Activated CD4-positive, CD25-positive, alpha-beta regulatory T cell (primary cell): ENCODE data around the gene COL11A1.
"Not testable (repeated sequence)": the region's sequence is repeated elsewhere in the genome, so short reads cannot be mapped to it uniquely, and the experiment has no call there.

Experiments used
- DNase-seq, 4 experiments: peaks; one replicate each; lab custom pipeline; 2025; lab: John Stamatoyannopoulos, UW

COL11A1 gene

DNA sequence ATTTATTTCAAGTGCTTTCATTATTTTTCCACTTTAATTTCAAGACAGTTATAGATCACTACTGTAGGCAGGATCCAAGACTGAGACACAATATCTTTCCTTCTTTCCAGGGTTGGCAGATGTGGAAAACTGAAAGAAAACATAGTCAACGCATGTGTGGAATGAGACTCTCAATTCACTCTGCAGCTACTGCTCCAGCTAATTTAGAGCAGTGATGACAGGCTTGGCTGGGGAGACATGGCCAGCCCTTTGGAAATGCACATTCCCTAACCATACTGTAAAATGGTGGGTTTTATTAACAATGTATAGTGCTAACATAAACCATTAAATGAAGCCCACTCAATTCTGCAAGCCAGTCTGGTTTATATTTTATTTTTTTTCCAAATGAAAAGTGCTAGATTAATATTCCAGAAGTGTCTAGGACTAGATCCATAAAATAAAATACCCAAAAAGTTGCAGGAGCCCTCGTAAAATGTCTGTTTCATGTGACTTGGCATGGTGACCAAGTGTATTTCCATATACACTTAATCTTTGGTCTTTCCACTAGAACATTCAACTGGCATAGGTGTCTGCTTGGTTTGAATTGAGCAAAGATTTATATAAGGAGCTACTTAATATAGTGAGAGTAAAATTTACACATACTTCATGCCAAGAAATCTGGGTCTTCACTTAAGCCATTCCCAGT is 32.9 kb downstream of the COL11A1 start:
- no peak for DNase-seq

DNA sequence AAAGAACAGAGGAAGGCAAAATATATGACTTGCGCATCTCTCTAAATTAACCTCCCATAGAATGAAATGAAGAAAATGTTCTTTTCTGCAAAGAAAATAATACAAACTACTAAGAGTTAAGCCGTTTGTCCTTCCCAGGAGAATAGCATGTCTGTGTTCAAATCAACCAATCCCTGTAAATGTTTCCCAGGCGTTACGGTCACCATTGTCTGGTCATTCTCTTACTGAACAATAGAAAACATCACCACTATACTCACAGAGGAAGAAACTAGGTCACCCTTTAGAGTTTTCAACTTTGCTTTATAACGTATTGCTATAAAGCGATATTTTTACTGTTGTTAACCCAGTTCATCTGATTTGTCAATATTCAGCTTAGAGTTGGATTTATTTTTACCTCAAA is 34.1 kb downstream of the COL11A1 start:
- DNase-seq, result no peak

DNA sequence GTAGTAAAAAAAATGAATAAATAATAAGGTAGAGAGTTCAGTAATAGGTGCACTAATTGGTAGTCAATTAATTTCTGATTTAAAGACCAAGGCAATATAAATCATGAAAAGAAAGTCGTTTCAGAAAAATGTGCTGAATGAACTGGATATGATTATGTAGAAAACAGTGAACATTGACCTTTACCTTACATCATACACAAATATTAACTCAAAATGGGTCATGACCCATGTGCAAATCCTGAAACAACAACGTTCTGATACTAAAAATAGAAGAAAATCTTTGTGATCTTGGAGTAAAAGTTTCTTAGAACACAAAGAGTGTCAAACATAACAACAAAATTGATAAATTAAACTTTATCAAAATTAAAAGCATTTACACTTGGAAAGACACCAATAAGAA is 39.1 kb downstream of the COL11A1 start:
- DNase-seq, result no peak

DNA sequence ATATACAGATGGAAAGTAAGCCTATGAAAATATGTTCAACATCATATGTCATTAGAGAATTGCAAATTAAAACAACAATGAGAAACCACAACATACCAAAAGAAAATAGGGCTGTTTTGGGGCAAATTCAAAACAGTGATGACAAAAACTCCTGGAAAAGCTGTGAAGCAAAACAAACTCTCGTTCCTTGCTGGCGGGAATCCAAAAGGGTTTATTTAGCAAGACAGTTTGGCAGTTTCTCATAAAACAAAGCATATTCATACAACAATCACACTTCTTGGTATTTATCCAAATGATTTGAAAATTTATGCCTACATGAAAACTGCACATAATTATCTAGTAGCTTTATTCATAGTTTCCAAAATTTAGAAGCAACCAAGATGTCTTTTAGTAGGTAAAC is 44.4 kb downstream of the COL11A1 start:
- no peak for DNase-seq

DNA sequence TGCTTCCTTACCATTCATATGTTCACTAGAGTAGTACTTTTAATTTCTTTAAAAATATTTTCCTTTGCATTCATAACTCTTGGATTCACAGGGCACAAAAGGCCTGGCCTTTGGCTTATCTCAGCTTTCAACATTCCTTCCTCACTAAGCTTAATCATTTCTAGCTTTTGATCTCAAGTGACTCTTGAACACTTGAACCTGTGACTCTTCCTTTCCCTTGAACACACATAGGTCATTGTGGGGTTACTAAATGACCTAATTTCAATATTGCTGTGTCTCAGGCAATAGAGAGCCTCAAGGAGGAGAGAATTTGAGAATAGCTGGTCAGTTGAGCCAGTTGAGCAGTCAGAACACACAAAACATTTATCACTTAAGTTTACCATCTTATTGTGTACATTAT is 49.9 kb downstream of the COL11A1 start:
- DNase-seq, result no peak

DNA sequence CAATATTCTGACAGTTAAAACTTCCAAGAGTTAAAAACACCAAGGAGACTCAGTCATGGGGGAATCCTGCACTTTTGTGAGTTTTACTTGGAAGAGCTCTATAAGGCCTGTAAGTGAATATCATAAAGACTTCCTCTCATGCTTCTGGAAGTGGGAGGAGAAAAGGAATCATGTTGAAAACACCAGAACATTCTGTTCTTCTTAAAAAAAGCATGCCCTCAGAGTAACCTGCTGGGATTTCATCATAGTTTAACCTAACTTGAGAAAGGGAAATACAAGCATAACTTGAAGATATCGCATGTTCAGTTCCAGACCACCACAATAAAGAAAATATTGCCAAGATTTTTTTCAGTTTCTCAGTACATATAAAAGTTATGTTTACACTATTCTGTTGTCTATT is 51.9 kb downstream of the COL11A1 start:
- no peak for DNase-seq

DNA sequence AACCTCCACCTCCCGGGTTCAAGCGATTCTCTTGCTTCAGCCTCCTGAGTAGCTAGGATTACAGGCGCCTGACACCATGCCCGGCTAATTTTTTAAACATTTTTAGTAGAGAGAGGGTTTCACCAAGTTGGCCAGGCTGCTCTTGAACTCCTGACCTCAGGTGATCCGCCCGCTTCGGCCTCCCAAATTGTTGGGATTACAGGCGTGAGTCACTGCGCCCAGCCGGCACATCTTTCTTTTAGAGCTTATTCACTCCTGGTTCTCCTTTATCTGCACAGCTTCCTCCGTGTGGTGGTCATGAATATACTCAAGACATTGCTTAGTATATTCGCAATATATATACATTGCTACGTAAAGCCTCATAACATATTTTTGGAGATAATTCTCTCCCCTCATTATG is 80.2 kb downstream of the COL11A1 start:
- DNase-seq, result not testable (repeated sequence)

DNA sequence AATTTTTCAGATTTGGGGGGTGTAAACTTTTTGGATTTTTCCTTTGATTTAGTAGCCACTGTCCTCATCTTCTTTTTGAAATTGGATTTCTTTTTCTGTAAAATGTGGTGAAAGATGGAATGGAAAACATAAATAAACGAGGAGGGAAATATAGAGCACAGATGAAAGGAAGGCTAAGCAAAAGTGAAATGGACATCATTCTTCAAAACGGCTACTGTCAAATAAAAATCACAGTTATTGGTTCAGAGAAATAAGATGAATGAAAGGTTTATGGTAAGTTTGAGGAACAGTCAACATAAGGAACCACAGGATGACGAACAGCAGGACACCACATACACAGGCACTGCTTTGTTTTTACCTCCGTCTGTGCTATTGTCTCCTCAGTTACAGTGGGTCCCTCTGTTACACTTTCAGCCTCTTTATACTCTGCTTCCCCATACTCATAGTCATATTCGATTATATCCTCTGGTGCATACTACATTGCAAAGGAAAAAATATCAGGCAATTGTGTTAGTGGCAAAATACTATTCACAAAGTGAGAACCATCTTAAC is 82.4 kb downstream of the COL11A1 start:
- no peak for DNase-seq

DNA sequence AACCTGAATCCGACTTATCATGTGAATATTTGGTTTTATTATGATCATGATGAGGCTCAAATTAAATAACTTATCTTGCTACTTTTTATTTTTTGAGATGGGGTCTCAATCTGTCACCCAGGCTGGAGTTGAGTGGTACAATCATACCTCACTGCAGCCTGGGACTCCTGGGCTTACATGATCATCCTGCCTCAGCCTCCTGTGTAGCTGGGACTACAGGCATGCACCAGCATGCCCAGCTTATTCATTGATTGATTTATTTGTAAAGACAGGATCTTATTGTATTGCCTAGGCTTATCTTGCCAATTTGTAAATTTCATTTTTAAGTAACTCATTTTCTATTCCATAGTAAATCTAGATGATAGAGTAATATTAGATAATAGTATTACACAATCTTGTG is 84.3 kb downstream of the COL11A1 start:
- no peak for DNase-seq

DNA sequence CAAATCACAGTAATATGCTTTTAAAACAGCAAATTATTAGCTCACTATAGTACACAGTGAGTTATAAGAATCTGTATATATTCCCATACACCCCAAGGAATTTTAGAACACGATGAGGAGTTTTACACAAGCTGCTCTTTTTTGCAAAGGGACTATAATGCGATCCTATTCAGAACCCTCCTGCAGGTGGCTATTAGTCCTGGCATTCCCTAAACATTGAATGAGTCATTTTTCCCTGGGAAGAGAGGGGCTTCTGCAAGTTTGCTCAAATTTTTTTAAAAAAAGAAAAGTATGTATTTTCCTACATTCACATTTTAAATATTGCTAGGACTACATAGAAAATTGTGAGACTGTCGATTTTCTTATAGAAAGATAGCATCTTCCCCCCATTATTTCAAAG is 106.3 kb downstream of the COL11A1 start:
- DNase-seq, result no peak

DNA sequence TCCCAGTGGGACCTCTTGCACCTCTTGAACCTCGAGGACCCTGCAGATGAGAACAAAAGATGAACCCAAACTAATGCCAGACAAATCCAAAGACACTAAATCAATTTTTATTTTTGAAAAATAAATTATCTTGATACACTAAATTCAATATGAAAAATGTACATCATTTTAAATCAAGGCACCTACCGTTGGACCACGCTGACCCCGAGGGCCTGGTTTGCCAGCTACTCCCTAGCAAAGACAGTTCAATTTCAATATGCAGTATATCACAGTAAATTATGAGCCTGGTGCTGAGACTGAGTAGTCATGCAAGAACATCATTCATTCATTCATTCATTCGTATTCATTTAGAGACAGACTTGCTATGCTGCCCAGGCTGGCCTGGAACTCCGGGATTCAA is 129.4 kb downstream of the COL11A1 start:
- no peak for DNase-seq

DNA sequence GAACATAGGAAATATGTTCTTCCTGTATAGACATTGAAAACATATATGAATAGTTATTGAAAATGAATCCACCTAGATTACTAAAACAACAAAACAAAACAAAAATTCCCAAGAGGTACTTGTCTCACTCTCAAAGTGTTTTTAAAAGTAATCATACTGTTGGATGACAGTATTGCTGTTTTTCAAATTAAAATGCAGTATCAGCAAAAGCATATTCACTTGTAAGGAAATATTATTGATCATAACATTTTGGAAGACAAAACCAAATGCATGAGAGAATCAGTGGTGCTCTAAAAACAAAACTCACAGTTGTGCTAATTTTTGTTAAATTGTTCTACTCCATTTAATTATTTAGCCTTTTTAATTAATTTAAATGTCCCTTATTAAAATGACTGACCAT is 131.0 kb downstream of the COL11A1 start:
- DNase-seq, result no peak

DNA sequence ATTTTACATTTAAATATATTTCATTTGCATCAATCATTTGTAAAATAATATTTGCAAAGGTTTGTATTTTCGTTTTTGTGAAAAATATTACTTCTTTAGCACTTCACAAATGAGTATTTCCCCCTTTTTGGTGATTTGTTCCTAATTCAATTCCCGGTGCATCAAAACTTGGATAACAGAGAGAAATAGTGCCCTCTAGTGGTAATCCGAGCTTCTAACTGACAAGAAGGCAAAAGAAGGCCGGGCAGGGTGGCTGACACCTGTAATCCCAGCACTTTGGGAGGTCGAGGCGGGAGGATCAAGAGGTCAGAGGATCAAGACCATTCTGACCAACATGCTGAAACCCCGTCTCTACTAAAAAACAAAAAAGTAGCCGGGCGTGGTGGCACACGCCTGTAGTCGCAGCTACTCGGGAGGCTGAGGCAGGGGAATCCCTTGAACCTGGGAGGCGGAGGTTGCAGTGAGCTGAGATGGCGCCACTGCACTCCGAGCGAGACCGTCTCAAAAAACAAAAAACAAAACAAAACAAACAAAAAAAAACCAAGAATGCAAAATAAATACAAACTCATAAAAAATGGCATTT is 137.7 kb downstream of the COL11A1 start:
- no peak for DNase-seq

DNA sequence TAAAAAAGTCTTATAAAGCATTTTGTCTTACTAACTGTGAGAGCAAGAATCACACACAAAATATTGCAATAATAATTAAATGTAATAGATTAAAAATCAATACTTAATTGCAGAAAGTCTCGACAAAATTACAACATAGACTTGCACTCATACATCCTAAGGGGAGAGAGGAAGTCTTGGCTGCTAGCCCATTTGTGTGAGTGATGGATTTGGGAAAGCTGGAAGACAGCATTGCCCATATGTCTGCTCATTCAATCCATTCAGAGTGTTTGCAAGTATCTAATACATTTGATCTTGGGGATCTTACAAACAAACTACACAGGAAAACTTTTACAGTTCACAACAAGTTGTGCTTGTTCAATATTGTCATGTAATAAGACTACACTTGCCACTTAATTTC is 140.5 kb downstream of the COL11A1 start:
- DNase-seq, result no peak

DNA sequence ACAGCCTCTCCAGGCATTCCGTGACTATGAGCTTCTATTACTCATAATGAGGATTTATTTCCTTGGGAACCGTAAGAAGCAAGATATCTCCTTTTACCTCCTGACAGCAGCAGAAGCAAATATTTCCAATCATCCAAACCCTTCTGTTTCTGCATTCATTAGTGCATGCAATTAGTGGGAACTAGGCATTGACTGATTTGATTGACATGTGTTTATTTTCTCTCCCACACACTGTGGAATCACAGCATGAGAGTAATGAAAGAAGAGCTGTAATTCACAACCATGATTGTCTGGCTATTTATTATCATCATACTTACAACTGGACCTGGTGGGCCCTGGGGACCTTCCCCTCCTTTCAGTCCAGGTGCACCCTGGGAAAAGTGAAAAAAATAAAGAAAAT is 146.8 kb downstream of the COL11A1 start:
- DNase-seq, result no peak

DNA sequence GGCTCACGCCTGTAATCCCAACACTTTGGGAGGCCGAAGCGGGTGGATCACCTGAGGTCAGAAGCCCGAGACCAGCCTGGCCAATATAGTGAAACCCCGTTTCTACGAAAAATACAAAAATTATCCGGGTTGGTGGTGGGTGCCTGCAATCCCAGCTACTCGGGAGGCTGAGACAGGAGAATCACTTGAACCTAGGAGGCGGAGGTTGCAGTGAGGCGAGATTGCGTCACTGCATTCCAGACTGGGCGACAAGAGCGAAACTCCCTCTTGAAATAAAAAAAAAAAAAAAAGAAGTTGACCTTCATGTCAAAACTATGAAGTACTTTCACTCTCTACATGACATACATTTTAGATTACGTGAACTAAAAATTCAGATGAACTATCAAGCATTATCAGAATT is 153.7 kb downstream of the COL11A1 start:
- DNase-seq, result no peak

DNA sequence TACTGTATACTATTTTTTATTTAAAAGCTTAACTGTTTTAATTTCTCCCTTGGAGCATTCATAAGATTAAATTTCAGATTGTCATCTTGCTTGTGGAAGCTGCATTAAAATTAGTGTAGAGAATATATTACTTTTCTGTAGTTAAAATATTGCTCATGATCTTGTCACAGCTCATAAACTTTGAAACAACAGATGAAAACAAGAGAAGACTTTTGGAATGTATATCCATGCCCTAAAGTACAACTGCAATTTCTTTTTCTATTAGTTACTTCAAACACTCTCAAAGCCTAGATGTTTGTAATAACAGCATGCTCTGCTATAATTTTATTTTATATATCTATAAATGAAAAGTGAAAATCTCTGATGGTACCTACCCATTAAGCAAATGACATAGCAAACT is 155.9 kb downstream of the COL11A1 start:
- DNase-seq, result no peak

DNA sequence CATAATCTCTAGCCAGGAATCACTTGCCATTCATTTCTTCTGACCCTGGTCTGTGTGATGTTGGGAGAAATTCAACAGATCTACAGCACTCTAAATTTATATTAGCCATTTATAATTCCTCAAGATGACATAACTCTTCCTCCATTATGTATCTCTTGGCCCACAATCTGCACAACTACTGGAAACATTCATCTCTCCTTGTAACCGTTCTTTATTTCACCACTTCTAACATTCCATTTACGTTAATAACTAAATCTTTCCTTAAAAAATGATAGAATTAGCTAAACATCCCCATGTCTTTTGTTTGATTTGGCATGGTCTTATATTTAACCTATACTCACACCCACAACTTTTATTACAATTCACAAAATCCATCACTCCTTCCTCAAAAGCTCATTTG is 166.0 kb downstream of the COL11A1 start:
- DNase-seq, result no peak

DNA sequence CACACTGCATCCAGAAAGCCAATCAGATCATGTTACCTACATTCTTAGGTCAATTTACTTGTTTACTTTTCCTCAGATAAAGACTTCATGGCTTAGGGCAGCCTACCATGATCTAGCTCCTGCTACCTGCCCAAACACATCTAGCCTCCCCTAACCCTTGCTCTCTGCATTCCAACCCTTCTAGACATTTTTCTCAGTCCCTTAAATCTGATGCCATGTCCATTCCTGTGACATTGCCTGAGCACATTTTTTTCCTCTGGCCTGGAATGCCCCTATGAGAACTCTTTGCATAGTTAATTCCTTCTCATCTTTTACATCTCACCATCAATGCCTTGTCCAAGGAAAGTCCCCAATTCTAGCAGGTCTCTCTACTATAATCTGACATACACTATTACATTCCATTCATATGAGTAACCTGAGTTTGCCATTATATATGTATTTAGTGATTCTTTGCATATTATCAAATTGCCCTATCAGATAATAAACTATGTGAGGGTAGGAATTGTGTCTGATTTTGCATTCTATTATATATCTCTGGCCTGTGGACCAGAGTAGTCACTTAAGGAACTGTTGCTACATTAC is 166.9 kb downstream of the COL11A1 start:
- no peak for DNase-seq

DNA sequence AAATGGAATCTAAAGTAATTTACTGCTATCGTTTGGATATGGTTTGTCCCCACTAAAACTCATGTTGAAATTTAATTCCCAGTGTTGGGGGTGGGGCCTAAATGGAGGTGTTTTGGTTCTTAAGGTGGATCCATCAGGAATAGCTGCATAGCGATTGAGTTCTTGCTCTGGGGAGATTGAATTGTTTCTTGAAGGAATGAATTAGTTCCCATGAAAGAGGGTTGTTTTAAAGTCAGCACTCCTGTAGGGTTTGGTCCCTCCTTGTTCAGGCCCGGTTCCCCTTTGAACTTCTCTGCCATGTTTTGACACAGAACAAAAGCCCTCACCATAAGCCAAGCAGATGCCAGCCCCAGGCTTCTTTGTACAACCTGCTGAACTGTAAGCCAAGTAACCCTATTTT is 170.9 kb downstream of the COL11A1 start:
- DNase-seq, result no peak

DNA sequence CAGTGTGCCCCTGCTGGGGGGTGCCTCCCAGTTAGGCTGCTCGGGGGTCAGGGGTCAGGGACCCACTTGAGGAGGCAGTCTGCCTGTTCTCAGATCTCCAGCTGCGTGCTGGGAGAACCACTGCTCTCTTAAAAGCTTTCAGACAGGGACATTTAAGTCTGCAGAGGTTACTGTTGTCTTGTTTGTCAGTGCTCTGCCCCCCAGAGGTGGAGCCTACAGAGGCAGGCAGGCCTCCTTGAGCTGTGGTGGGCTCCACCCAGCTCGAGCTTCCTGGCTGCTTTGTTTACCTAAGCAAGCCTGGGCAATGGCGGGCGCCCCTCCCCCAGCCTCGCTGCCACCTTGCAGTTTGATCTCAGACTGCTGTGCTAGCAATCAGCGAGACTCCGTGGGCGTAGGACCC is 175.0 kb downstream of the COL11A1 start:
- not testable (repeated sequence) for DNase-seq

DNA sequence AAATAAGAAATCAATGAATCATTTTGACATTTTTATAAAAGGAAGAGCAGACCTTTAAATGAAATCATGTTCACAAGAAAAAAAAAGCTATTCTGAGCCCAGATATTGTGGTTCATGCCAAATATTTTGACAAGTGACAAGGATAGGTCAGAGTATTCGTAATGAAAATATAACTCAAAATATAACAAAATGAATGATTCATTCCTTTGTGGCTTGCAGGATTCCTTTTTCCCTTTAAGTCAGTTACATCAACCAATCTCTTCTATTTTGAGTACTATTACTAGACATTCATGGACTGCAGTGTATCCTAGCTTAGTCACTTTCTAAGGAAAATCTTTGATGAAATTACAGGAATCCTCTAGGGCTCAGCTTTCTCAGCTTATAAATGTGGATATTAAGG is 188.7 kb downstream of the COL11A1 start:
- no peak for DNase-seq

DNA sequence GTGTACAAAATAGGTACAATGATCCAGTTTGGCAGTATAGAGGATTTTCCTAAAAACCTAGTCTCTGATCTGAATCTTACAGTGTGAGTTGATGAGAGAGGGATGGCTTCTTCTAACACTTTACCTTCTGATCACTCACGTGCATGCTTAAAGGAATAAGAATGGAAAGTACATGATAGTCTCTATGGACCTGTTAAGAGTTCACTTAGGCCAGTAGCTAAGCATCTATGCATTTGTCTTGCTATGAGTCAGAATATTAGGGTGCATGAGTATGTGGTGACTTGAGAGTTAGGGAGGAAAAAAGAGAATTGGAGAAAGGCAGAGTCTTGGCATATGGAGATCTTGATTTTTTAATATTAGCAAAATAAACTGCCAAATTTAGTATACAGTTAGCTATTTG is 206.3 kb downstream of the COL11A1 start:
- DNase-seq, result no peak

DNA sequence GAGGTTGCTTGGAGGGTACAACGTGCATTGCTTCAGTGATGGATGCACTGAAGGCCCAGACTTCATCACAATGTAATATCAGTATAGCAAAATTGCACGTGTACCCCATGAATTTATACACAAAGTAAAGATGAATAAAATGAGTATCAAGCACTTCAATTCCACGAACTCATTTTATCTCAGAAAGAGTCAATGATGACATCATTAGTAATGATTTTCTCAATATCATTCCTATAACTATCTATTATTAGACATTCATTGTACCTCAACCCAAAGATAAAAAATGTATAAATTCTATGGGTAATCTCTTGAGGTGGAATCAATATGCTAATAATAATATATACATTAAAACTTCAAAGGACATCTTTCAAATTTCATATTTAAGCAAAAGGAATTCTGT is 208.4 kb downstream of the COL11A1 start:
- no peak for DNase-seq
